T-helper 1 cell treated with Interleukin-12 subunit alpha and Interleukin-12 subunit beta and Interleukin-4 antibody, amounts not matched to agents 30 μg/mL and 1 μg/mL, for 36 hours (primary cell): ENCODE results near the gene RASGRF1.

Source experiments
- H3K27ac Mint-ChIP-seq: one replicate; pipeline ENCODE4 v1.8.0; 2021; ENCODE audit warnings: mild to moderate bottlenecking, mixed read lengths
- H3K27me3 Mint-ChIP-seq: one replicate; pipeline ENCODE4 v1.8.0; 2021; ENCODE audit warnings: low read depth, mixed read lengths
- H3K36me3 Mint-ChIP-seq: one replicate; pipeline ENCODE4 v1.8.0; 2021; ENCODE audit warnings: low read depth, mixed read lengths
- H3K4me1 Mint-ChIP-seq: one replicate; pipeline ENCODE4 v1.8.0; 2021; ENCODE audit warnings: low read depth, mixed read lengths
- H3K4me3 Mint-ChIP-seq: one replicate; pipeline ENCODE4 v1.8.0; 2021; ENCODE audit warnings: mild to moderate bottlenecking, moderate library complexity, mixed read lengths
- H3K9me3 Mint-ChIP-seq: one replicate; pipeline ENCODE4 v1.8.0; 2021; ENCODE audit warnings: mixed read lengths

The RASGRF1 gene

DNA sequence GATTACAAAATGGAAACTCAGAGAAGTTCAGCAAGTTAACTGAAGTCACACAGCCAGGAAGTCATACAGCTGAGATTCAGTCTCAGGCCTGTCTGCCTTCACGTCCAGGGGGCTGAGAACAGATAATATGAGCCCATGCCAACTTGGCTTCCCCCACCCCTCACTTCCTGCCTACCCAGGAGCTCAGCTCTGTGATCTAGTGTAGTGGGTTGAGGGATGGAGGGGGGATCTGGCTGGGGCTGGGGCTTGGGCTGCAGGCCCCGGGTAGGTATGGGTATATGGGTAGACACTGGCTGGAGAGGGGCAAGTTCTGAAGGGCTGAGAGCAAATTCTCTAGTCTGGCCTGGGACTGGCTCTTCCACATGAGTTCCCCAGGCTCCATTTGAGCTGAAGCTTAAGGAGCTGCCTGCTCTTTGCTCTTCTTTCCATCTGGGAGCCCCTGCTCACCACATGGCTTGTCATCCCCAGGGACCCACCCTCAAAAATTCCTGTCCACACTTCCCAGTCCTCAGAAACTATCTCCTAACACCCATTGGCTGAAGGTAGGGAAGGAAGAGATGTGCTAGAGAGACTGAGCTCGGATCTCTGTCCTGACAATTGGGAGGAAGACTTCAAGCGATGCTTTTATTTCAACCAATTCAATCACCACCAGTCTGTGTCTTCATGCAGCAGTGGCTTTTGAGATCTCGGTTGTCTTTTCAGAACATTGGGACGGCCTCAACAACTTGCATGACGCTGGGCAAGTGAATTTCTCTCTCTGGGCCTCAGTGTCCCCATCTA, 2.0 kb downstream of the RASGRF1 start:
- Mint-ChIP-seq H3K4me3 (no peak overlapping the region), H3K27ac (no peak overlapping the region), H3K36me3 (no peaks in the 10 kb centered on the region), H3K4me1 (no peaks in the 10 kb centered on the region), H3K27me3 (peaks cover 65% of the 10 kb centered on the region), H3K9me3 (no peaks in the 10 kb centered on the region)

GRCh38 chr15:79086814-79087213, 3.8 kb downstream of the RASGRF1 start:
- H3K27me3 Mint-ChIP-seq, result peaks cover 50% of the 10 kb centered on the region
- H3K4me1 Mint-ChIP-seq, result no peaks in the 10 kb centered on the region
- no peak overlapping the region for H3K4me3 Mint-ChIP-seq
- H3K27ac Mint-ChIP-seq, result no peak overlapping the region
- H3K9me3 Mint-ChIP-seq, result no peaks in the 10 kb centered on the region
- no peaks in the 10 kb centered on the region for H3K36me3 Mint-ChIP-seq

DNA sequence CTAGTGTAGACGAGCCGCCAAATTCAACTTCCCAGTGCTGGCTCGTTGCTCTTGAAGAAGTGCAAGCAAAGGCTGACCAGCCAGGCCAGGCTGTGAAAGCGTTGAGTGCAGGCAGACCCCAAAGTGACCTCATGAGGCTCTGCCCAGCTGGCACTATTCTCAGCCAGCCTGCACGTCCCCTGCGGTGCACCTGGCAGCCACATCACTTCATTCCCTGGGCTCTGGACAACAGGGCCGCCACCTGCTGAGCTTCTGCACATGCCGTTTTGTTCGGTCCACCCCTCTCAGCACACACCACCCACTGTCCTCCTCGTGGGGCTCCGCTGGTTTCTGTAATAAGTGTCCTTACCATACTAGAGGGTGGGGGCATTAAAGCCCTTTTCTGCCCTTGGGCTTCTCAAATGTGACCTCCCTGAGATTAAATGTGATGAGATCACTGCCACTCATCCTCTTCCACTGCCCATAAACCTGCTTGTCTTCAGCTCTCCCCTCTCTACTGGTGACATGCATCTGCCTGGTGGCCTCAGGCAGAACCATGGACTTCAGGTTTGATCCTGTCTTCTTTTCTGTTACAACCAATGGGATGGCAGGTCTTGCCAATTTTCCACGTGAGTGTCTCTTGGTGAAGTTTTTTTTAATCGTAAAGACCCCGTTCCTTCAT, 6.1 kb downstream of the RASGRF1 start:
- Mint-ChIP-seq H3K4me3 (no peak overlapping the region), H3K27me3 (peaks cover 38% of the 10 kb centered on the region)

GRCh38 chr15:79083154-79083553, 7.4 kb downstream of the RASGRF1 start:
- H3K27me3 Mint-ChIP-seq, result peaks cover 26% of the 10 kb centered on the region

More for the DNA sequence above, 6.1 kb downstream of the RASGRF1 start:
- Mint-ChIP-seq H3K4me1 (no peaks in the 10 kb centered on the region), H3K9me3 (no peaks in the 10 kb centered on the region), H3K36me3 (no peaks in the 10 kb centered on the region), H3K27ac (no peak overlapping the region)

DNA sequence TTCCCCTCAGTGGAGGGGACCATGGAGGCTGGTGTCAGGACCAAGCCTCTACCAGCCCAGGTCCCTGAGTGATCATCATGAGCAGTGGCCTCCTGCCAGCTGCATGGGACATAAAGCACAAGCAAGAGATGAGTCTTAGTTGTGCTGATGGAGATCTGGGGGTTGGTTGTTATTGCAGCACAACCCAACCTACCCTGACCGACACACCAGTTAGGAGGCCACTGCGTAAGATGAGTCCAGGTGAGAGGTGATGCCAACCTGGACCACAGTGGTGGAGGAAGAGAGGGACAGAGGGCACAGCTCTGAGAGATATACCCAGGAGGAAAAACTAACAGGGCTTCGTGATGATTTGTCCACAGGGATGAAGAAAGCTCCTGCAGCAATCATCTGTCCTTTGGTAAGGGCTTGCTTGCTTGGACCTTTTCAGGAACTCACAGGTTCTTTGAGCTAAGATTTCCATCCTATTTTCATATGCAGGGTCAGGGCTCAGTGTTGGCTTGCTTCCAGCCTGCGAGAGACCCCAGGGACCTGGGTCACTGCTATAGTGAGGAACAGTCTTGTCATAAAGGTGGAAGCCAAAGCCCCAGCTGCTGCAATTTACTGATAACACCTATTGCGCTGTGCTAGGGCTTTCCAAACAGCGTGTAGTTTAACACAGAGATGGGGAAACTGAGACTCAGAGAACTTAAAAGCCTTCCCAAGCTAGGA, 8.1 kb downstream of the RASGRF1 start:
- Mint-ChIP-seq H3K4me1 (no peaks in the 10 kb centered on the region), H3K9me3 (no peaks in the 10 kb centered on the region), H3K27ac (no peak overlapping the region), H3K36me3 (no peaks in the 10 kb centered on the region), H3K27me3 (peaks cover 22% of the 10 kb centered on the region), H3K4me3 (no peak overlapping the region)

More at GRCh38 chr15:79083154-79083553, 7.4 kb downstream of the RASGRF1 start:
- Mint-ChIP-seq H3K4me3 (no peak overlapping the region), H3K27ac (no peak overlapping the region), H3K9me3 (no peaks in the 10 kb centered on the region), H3K36me3 (no peaks in the 10 kb centered on the region), H3K4me1 (no peaks in the 10 kb centered on the region)

DNA sequence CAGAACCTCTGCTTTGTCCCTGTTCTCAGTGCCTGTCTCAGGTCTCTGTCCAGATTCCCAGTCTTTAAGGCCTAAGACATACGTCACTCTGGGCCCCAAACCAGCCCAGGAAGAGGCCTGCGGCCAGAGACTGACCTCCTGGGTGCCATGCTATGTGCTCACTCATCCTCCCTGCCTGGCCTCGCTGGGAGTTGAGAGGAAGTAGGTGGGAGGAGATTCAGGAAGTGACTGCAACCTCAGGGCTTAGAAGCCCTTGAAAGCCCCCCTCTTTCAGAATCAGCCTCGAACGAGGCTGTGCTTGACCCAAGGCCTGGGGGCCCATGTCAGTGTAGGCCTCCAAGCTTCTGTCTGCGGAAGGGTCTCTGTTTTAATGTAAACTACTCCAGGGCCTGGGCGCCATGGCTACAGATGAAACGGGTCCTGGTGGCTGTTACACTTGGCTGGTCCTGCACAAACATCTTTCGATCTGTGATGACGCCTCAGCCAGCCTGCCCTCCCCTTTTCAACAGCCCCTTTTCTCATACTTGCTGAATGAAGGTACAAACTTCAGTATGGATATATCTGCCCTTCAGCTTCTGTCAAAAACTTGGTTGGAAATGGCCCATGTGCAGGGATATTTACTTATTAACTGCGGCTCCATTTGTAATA, 11.7 kb downstream of the RASGRF1 start:
- Mint-ChIP-seq H3K27me3 (peaks cover 6% of the 10 kb centered on the region), H3K4me3 (no peak overlapping the region), H3K36me3 (no peaks in the 10 kb centered on the region), H3K4me1 (no peaks in the 10 kb centered on the region), H3K27ac (no peak overlapping the region), H3K9me3 (no peaks in the 10 kb centered on the region)

- H3K36me3 Mint-ChIP-seq, result no peaks in the 10 kb centered on the region
- H3K4me3 Mint-ChIP-seq, result no peak overlapping the region
- H3K9me3 Mint-ChIP-seq, result no peaks in the 10 kb centered on the region
- no peaks in the 10 kb centered on the region for H3K4me1 Mint-ChIP-seq
- no peak overlapping the region for H3K27ac Mint-ChIP-seq
- H3K27me3 Mint-ChIP-seq, result no peaks in the 10 kb centered on the region
These were observed 12.6 kb downstream of the RASGRF1 start for GRCh38 chr15:79078003-79078402.

GRCh38 chr15:79076661-79077060, 13.9 kb downstream of the RASGRF1 start:
- Mint-ChIP-seq H3K36me3 (no peaks in the 10 kb centered on the region), H3K4me1 (no peaks in the 10 kb centered on the region), H3K4me3 (no peak overlapping the region), H3K9me3 (no peaks in the 10 kb centered on the region), H3K27me3 (no peaks in the 10 kb centered on the region), H3K27ac (no peak overlapping the region)

GRCh38 chr15:79075256-79075655, 15.3 kb downstream of the RASGRF1 start:
- no peaks in the 10 kb centered on the region for H3K27me3 Mint-ChIP-seq
- no peaks in the 10 kb centered on the region for H3K4me1 Mint-ChIP-seq
- no peaks in the 10 kb centered on the region for H3K36me3 Mint-ChIP-seq
- no peak overlapping the region for H3K27ac Mint-ChIP-seq
- H3K9me3 Mint-ChIP-seq, result no peaks in the 10 kb centered on the region
- no peak overlapping the region for H3K4me3 Mint-ChIP-seq

- H3K27ac Mint-ChIP-seq, result no peak overlapping the region
- H3K4me3 Mint-ChIP-seq, result no peak overlapping the region
- no peaks in the 10 kb centered on the region for H3K36me3 Mint-ChIP-seq
- H3K9me3 Mint-ChIP-seq, result no peaks in the 10 kb centered on the region
- H3K4me1 Mint-ChIP-seq, result no peaks in the 10 kb centered on the region
- H3K27me3 Mint-ChIP-seq, result no peaks in the 10 kb centered on the region
These were observed 17.2 kb downstream of the RASGRF1 start for GRCh38 chr15:79073336-79073735.

- H3K27me3 Mint-ChIP-seq, result no peaks in the 10 kb centered on the region
- no peak overlapping the region for H3K4me3 Mint-ChIP-seq
- H3K4me1 Mint-ChIP-seq, result no peaks in the 10 kb centered on the region
- no peak overlapping the region for H3K27ac Mint-ChIP-seq
- no peaks in the 10 kb centered on the region for H3K9me3 Mint-ChIP-seq
- H3K36me3 Mint-ChIP-seq, result no peaks in the 10 kb centered on the region
These were observed 18.7 kb downstream of the RASGRF1 start for GRCh38 chr15:79071901-79072300.

DNA sequence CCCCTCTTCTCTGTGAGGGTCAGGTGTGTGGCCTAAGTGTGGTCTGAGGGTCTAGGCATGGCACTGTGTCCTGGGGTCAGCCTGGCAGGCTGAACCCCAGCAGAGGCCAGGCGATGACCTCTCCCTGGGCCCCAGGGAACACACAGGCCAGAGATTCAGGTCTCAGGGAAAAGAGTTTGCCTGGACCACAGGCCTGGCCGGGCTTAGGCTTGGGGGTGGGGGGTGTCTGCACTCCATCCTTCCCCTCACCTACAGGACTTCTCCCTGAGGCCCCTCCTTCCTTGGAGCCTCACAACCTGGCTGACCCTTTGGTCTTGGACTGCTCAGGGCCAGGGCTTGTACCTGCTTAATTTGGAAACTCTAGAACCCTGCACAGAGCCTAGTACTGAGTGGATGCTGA, 21.8 kb downstream of the RASGRF1 start:
- H3K27ac Mint-ChIP-seq, result no peak overlapping the region
- no peak overlapping the region for H3K4me3 Mint-ChIP-seq
- H3K9me3 Mint-ChIP-seq, result no peaks in the 10 kb centered on the region
- H3K27me3 Mint-ChIP-seq, result no peaks in the 10 kb centered on the region
- no peaks in the 10 kb centered on the region for H3K36me3 Mint-ChIP-seq
- H3K4me1 Mint-ChIP-seq, result no peaks in the 10 kb centered on the region

DNA sequence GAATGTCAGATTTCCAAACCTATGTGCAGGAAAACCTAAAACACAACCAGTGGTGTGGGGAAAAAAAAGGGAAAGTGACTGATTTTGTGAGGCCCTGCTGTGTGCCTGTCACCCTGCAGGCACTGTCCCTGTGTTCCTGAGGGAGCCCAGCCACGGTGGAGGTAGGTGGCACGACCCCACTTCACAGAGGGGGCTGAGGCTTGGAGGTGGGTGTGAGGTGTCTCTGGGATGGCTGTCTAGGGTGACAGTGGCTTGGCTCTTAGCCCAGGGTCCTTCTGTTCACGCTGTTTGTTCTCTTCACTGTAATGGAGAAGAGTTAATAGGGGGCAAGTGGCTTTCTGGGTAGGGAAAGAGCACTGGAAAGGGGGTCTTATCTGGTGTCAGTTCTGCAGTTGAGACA, 22.6 kb downstream of the RASGRF1 start:
- no peaks in the 10 kb centered on the region for H3K9me3 Mint-ChIP-seq
- no peak overlapping the region for H3K4me3 Mint-ChIP-seq
- no peaks in the 10 kb centered on the region for H3K27me3 Mint-ChIP-seq
- H3K4me1 Mint-ChIP-seq, result no peaks in the 10 kb centered on the region
- H3K36me3 Mint-ChIP-seq, result no peaks in the 10 kb centered on the region
- H3K27ac Mint-ChIP-seq, result no peak overlapping the region

GRCh38 chr15:79067072-79067833, 23.3 kb downstream of the RASGRF1 start:
- H3K36me3 Mint-ChIP-seq, result no peaks in the 10 kb centered on the region
- no peak overlapping the region for H3K4me3 Mint-ChIP-seq
- H3K9me3 Mint-ChIP-seq, result no peaks in the 10 kb centered on the region
- H3K4me1 Mint-ChIP-seq, result no peaks in the 10 kb centered on the region
- no peak overlapping the region for H3K27ac Mint-ChIP-seq
- no peaks in the 10 kb centered on the region for H3K27me3 Mint-ChIP-seq
